ENCODE results near the gene STK24.

The STK24 gene

DNA sequence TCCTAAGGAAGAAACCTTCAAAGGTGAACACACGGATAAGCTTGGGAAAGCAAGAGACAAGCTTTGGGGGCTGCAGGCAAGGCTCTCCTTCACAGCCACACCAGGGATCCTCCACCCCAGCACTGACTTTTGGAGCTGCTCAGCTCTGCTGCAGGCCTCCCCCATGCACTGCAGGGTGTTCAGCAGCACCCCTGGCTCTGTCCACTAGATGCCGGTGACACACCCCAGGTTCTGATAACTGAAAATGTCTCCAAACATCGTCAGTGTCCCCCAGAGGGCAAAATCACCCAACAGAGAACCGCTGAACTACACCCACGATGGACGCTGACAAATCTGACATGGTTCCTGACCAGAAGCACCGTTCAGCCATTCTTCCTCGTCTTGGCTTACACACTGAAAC, 90.5 kb downstream of the STK24 start:
- no peak for DNase-seq

DNA sequence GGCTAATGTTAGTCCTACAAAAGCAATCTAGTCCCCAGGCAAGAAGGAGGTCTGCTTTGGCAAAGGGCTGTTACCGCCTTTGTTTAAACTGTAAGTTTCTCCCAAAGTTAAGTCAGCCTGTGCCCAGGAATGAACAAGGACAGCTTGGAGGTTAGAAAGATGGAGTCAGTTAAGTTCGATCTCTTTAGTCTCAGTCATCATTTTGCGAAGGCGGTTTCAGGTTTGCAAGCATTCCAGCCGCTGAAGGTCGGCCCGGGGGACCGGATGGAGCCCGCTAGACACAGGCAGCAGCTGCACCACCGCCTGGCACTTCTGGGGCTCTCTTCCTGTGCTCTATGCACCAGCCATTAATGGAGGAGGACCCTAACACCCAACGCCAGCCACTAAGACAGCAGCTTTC, 91.3 kb downstream of the STK24 start:
- peak; percentile 28 for DNase-seq

DNA sequence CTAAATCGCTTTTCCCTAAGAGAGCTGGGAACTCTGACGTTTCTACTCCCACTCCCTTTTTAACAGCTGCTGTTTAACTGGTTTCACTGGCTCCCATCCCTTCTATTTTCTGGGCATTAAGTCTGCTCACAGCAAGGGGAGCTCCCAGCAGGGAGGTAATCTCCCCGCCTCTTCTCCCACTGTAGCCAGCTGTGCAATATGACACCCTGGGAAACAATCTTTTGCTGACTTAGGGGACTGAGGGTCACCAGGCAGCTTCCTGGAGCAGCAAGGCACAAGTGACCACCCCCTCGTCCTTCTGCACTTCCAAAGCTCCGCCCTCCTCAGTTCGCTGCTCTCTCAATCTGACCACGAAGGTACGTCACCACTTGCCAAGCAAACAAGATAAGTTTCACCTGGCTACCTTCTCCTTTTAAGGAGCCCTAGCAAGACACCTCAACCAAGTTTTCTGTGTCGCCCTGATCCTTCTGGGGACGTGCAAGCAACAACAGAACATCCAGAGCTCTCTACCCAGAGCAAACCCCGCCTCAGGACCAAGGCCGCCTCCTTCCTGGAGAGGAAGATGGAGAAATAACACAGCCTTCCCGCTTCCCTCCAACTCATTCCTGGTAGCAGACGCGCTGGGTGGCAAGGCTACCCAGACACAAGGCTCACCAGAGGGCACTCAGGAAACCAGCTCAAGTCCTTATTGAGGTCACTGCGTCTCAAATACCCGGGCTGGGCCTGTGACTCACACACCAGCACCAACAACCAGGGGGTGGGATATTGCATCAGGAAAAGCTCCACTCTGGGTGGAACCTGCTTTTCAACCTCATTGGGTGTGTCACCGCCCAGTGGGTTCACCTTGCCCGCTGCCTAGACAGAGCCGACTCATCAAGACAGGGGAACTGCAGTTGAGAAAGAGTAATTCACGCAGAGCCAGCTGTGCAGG, 92.4 kb downstream of the STK24 start:
- peak; percentile 86 for DNase-seq

DNA sequence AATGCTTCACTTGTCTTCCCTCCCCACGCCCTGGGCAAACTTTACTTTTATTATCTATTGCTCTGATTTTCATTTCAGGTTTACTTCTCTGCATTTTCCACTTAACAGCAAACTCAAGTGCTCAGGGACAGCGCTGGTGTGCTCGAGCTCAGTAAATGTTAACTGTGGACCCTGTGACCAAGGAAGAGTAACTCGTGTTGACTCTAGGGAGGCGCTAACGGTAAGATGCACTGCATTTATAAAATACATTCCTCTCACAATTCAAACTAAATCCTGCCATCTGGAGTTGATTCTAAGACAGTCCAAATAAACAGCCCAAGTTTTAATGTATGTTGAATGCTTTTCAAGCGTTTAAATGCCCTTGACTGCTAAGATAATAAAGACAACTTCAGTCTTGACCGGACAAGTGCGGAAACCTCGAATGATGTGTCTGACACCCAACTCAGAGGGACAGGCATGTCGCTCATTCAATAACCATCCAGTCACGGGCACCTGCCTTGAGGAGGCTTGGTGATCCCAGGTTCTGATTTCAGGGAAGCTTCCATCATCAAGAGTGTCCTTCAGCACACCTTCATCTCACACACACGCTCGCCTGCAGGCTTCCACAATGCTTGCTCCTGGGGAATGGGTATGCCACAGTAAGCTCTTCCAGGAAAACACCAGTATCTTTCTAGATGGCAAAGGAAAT, 93.2 kb downstream of the STK24 start:
- DNase-seq: no peak

DNA sequence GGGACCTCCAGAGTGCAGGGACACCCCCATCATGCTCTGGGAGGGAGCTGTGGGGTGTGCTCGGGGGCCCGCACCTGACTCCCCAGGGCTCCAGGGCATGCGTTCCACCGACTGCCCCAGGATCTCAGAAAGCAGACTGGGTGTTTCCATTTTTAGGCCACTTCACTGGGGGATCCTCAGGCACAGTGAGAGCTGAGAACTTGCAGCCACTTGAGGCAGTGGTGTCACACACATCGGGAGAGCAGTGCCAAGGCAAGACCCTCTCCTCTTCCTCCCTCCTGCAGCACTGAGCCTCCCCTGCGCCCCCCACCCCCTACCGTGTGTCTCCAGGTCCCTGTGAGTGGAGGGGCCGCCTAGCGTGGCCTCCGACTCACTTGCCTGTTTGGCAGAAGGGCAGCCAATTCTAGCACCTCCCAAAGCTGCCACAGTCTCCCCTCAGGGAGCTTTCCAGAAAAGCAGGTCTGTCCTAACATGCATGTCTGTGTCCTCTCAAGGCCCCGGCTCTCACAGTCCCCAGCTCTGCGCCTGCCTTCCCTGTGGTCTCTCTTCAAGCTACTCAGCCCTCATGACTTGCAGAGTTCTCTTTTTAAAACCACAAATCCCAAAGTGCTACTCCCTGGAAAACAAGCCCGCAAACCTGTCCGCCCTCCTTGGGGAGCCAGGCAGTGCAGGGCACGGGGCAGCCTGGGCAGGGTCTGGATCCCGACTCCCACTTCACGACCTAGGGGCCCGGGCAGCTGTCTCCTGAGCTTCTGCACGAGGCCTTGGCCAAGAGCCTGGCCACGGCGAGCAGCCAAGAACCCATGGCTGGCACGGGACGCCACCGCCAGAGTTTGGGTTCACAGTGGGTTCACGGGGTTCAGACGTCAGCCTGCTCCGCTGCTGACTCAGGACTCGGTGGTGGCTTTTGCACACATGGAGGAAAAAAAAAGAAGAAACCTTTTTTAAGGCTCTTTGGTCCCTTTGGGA, 94.1 kb downstream of the STK24 start:
- no peak for DNase-seq

DNA sequence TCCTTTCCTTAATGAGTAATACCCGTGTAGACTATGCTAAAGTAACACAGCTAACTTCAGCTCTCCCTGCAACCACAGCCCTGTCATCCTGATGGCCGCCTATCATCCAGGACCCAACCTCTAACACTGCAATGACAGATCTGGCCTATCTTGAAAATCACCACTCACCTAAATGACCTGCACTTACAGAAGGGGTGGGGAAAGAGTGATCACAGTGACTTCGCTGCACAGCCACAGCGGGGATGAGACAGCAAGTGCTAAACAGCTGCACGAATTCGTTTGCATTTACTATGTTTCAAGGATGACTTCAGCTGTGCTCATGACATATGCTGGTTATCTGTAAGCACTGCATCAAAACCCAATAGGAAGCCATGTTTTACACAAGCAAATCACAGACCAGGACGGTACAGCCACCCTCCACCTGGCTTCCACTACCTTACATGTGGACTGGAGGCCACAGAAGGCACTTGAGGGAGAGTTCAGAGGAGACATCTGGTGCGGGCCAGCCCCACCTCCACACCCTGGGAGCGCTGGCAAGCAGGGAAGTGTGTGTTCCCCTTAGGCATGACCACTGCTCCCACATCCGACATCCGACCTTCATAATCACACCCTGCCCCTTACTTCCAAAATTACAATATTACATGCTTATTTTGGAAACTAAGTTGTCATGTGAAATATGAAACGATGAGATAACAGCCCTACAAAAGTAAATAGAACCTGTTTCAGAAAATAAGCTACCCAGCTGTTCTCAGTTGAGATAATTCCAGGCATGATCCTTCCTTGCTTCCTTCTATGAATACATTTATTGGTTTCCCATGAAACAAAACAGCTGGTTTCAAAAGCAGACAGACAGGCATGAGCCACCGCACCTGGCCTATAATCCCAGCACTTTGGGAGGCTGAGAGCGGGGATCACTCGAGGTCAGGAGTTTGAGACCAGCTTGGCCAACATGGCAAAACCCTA, 95.7 kb downstream of the STK24 start:
- DNase-seq: peak; percentile 60

DNA sequence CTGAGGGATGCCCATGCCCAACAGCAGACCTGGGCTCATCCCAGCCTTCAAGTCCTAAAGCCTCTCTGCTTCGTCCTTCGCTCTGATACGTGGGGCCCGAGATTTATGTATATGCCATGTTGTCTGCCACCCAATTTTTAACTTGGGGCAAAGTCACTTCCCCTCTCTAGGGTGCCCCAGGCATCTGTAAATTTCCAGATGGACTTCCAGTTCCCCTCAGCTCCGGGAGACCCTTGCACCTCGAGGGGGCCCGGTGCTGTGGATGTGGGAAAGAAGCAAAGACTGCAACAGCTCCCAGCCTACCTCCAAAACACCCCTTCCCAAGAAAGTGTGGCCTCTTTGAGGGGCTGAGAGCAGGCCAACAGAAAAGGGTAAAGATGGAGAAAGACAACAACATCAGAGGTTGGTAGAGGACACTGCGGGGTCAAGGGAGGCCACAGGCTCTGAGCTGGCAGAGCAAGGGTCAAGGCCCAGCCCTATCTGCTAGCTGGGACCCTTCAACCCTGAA, 97.4 kb downstream of the STK24 start:
- DNase-seq: no peak

DNA sequence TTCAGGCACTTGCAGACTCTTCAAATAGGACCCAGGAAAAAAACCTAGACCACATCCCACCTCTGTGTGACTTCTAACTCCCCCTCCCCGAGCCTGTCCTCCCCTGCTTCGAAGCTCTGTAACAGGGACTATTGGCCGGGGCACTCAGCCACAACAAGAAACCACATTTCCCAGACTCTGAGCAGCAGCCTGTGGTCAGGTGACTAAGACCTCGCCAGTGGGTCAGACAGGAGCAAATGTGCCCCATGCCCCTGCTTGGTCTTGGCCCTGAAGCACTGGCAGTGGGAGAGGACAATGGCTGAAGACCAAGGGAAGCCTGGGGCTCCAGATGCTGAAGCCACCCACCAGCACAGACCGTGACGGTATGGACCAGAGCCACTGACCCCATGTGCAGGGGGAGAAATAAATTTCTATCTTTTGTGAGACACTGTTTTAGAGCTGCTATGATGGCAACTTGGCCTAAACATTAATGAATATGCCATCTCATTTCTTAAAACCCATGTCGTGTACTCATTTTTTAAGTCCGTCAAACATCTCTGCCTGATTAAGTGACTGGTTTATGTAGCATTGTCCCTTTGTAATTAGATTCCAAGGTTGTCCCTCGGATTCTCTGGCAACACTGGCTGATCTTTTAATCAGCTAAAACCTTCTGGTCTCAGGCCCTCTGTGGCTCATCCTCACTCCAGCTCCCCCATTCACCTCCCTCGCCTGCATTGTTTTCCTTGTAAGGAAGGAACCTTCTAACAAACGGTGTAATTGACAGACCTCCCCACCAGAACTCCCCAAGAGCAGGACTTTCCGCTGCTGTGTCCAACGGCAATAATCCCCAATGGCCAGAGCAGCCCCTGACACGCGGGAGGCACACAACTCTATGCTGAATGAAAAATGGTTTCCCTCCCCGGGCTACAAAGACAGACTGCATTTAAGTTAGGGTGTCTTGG, 98.4 kb downstream of the STK24 start:
- DNase-seq: no peak

DNA sequence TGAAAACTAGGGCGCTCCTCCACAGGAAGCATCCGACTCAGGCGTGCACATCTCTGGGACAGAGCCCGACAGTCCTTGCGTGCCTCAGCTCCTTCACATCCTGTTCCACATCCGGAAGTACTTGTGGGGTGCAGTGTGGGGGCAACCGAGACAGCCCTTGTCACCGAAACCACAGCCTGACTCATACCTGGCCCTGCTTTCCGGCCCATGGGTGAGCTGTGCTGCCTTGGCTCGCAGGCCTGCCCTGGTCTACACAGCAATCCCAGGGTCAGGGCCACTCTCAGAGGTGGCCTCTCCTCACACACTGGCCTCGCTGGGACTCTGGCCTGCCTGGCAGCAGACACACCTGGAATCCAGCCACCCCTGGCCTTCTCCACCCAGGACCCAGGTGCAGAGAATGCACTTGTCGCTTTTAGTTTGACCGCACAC, 100.4 kb downstream of the STK24 start:
- DNase-seq: no peak

DNA sequence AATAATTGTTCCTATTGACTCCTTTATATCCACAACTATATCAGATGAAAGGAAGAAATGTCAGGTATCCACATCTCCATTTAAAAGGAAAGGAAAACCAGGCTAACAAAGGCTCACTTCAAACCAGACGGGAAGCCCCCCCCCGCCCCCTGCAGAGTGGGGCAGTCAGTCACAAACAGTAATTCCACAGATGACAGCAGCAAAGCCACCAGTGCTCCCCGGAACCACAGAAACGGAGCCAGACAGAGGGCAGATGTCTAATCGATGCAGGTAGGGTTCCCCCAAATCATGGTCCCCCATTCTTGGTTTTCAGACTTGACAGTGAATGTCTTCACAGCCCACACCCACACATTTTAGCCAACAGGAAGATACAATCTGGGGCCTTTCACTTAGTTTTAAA, 100.8 kb downstream of the STK24 start:
- DNase-seq: no peak

DNA sequence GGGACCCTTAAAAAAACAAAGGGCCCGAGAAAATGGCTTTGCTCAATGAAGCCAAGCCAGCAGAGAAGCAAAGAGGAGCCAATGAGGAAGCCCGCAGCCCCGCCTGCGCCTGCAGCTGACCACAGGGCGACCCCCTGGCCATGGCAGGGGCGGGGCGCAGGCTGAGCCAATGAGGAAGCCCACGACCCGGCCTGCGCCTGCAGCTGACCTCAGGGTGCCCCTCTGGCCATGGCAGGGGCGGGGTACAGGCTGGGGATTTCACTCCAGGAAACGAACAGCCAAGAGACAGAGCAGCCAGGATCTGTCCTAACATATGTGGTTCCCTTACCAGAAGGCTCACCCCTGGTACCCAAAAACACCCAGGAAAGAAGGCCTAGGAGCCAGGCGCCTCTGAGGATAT, 101.4 kb downstream of the STK24 start:
- no peak for DNase-seq

DNA sequence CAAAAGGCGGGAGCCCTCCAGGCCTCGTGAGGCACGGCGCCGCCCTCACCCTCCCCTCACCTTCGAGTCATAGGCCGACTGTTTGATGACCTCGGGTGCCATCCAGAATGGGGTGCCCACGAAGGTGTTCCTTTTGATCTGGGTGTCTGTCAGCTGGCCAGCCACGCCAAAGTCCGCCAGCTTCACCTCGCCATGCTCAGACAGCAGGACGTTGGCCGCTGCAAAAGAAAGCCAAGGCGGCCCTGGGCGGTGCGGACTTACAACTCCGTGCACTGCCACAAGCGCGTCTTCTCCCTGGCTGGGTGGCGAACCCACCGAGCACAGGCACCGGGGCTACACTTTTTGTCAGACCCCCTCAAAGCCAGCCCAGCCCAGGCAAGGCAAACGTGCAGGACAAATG, 102.1 kb downstream of the STK24 start:
- DNase-seq: no peak

DNA sequence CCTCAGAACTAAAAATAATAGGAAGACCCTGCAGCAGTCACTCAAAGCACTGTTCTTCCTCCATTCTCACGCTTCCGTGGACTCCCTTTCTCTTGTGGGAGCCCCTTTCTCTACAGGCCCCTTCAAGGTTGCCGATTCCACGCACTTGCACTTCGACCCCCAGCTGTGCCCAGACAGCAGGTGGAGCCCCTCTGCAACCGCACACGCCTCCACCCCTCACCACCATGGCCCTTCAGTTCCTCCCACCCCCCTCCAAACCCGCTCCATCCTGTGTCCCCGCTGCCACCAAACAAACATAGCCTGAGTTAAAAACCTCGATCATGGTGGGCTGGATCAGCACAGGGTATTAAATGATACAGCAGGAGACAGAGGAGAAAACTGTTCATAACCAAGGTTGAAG, 102.6 kb downstream of the STK24 start:
- no peak for DNase-seq

DNA sequence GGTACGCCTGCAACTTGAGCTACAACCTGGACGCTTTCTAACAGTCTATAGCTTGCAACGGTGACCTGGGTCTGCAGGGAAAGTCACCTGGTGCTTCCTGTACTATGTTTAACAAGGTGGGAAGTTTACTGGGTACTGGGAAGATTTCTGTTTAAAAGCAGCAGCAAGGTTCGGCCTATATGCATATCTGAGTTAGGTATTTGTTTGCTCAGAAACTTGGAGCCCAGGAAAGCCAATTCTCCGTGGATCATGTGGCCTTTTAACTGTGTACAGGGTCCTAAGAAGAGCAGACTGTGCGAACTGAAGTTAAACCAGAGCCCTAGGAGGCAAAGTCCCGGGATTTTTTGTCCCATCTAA, 103.1 kb downstream of the STK24 start:
- no peak for DNase-seq

DNA sequence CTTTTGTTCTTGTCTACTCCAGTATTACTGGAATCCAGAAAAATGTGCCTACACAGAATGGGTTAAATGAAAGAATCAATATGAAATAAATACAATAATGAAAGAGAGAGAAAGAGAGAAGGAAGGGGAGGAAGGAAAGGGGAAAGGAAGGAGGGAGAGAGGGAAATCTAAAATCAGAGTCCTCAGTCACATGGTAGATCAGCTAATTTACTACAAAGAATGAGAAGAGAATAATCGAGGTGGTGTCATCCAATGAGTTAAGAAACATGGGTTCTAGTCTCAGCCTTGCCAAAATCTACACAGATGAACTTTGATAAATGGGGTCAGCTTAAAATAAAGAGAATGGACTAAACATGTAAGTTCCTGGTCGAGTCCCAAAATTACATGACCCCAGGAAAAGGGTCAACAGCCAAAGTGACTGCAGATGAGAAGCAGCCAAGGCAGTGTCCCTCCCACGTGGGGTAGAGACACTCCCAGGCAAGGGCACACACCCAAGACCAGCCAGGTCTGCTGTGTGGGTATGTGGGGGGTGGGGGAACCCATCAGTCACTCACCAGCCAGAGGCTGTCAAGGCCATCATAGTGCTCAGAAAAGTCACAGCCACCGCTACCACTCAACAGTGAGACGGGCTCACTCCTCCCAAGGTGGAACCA, 103.6 kb downstream of the STK24 start:
- no peak for DNase-seq

DNA sequence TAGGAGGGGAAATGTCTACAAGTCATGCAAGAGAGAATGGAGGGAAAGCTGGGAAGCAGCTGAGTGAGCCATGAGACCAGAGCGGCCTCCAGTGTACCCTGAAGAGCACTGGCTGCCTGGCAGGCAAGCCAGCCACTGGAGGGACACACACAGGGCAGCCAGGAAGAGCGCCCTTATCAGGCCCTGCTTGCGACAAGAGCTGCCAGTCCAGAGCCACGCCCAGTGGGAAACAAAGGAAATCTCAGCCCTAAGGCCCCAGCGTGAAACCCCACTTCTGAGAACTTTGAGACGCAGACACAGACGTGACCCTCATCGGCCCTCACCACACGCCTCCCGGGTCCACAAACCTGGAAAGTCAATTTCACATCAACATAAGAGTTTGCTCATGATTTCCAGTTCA, 105.0 kb downstream of the STK24 start:
- no peak for DNase-seq

DNA sequence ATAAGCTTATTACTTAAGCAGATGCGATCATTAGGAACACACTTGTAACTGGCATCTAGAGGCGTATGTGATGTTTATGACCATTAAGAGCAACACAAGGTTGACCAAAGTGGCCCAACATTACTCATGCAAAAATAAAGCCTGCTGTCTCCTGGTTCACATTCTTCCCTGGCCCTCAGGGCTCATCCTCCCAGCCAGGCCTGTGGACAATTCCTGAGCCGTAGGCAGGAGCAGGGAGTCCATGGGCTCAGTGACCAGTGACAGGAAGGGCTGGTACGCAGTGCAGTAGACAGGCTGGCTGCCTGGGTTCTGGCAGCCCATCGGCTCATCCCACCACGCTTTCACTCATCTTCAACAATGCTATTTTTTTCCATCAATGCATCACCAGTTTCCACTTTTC, 106.0 kb downstream of the STK24 start:
- DNase-seq: no peak

DNA sequence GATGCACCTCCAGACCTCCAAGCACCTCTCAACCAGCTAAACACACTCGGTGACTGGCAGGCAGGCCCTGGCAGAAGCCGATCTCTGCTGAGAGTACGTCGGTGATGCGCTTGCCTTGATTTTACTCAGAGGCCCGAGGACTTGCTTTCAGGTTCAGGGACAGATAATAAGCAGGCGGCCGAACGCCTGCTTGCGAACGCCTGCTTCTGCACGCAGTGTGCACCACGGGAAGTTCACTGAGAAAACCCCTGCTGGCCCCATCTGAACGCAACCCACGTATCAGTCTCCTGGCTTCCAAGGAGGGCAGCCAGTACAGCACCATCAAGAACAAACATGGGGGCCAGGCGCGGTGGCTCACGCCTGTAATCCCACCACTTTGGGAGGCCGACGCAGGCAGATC, 108.0 kb downstream of the STK24 start:
- no peak for DNase-seq

DNA sequence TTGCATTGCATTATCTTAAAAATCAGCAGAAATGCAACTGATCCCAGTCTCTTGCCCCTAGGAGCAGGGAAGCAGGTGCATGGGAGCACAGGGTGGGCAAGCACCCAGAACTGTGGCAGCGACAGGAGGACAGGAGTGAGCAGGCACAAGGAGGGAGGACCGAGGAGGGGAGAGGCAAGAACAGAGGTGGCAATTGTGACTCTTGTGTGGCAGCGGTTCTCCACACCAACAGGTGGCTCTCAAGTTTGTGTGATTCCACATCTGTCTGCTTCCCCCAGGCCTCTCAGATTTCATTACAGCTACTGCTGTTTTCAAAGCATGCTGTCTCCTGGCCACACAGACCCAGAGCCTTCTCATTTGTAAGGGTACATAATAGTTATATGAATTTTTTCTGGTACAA, 108.5 kb downstream of the STK24 start:
- DNase-seq: peak; percentile 42
